ENCODE data around the gene LCP2. TPM values are rescaled to one million over a fixed set of nuclear protein-coding genes. Genes with fewer than 3 reads are reported as not detected.

Gene LCP2
- total RNA-seq, 2 donors from 2014 or later, result 1.6 to 2.6 TPM

- no peak for ATAC-seq
- no peak for TF ChIP-seq POLR2A (IDR thresholded peaks at IDR 0.05)
- no peak for TF ChIP-seq CTCF (IDR thresholded peaks at IDR 0.05)
- no peak for DNase-seq
- H3K9me3 ChIP-seq, result no peaks in the 10 kb centered on the region
- intact Hi-C loops (cut with DNase I), result no loop called here
- H3K4me1 ChIP-seq, result no peaks in the 10 kb centered on the region
- 11 to 31% methylated on average over 1 of the region's 1 CpG for WGBS, 2 donors
- H3K27ac ChIP-seq, result no peak overlapping the region
- H3K4me3 ChIP-seq, result no peak overlapping the region
- no peaks in the 10 kb centered on the region for H3K36me3 ChIP-seq (replicated peaks in 1 of 2; ENCODE audit: insufficient read depth in 1 of 2, low read depth in 2 of 2)
- H3K27me3 ChIP-seq, result no peaks in the 10 kb centered on the region
Measured at GRCh38 chr5:170238456-170239196, 59.0 kb downstream of the LCP2 start.

- Histone ChIP-seq H3K4me3 (no peak overlapping the region), H3K36me3 (replicated peaks in 1 of 2; ENCODE audit: insufficient read depth in 1 of 2, low read depth in 2 of 2) (no peaks in the 10 kb centered on the region), H3K27me3 (no peaks in the 10 kb centered on the region), H3K4me1 (no peaks in the 10 kb centered on the region), H3K27ac (no peak overlapping the region), H3K9me3 (no peaks in the 10 kb centered on the region)
- DNase-seq (no peak), ATAC-seq (no peak)
- WGBS, 2 donors, result 54 to 55% methylated on average over 3 of the region's 3 CpGs
- no peak for TF ChIP-seq CTCF (IDR thresholded peaks at IDR 0.05)
- TF ChIP-seq POLR2A (IDR thresholded peaks at IDR 0.05), result no peak
- intact Hi-C loops (cut with DNase I), result no loop called here
Measured at GRCh38 chr5:170235876-170236864, 61.4 kb downstream of the LCP2 start.

GRCh38 chr5:170233358-170233892, 64.2 kb downstream of the LCP2 start:
- no peak for ATAC-seq
- no peaks in the 10 kb centered on the region for H3K4me1 ChIP-seq
- H3K9me3 ChIP-seq, result no peaks in the 10 kb centered on the region
- H3K36me3 ChIP-seq (replicated peaks in 1 of 2; ENCODE audit: insufficient read depth in 1 of 2, low read depth in 2 of 2), result no peaks in the 10 kb centered on the region
- TF ChIP-seq POLR2A (IDR thresholded peaks at IDR 0.05) (no peak), CTCF (IDR thresholded peaks at IDR 0.05) (no peak)
- 88% methylated on average over 10 to 18 of the region's 18 CpGs for WGBS, 2 donors
- H3K4me3 ChIP-seq, result no peak overlapping the region
- intact Hi-C loops (cut with DNase I), result no loop called here
- DNase-seq, result no peak
- no peaks in the 10 kb centered on the region for H3K27me3 ChIP-seq
- H3K27ac ChIP-seq, result no peak overlapping the region

- ATAC-seq (no peak), DNase-seq (no peak)
- TF ChIP-seq POLR2A (IDR thresholded peaks at IDR 0.05) (no peak), CTCF (IDR thresholded peaks at IDR 0.05) (no peak)
- Histone ChIP-seq H3K4me1 (no peaks in the 10 kb centered on the region), H3K4me3 (no peak within 1 kb of the TSS), H3K27ac (no peak within 1 kb of the TSS), H3K9me3 (no peaks in the 10 kb centered on the region), H3K36me3 (replicated peaks in 1 of 2; ENCODE audit: insufficient read depth in 1 of 2, low read depth in 2 of 2) (no peaks in the 10 kb centered on the region), H3K27me3 (no peaks in the 10 kb centered on the region)
- intact Hi-C loops (cut with DNase I), result no loop called here
- WGBS, 2 donors, result 85 to 93% methylated on average over 21 to 27 of the region's 27 CpGs
Measured at GRCh38 chr5:170232786-170233185, 64.8 kb downstream of the LCP2 start, which contains the start of gene C5orf58. TSS of gene C5orf58 (plus strand) at chr5:170232985. CDS start at chr5:170234977, 1,992 bp downstream.
